KMS-11 (cell line): ENCODE data around the gene MYRIP.

Experiments
- H2AFZ ChIP-seq: fragments of 200-600 bp; sonication (generic); 2 replicates; pipeline ENCODE4 v1.6.1; 2016; ENCODE audit warnings: antibody characterized with exemption, mixed run types, low read depth
- H3K27ac ChIP-seq: fragments of 200-600 bp; sonication (generic); 2 replicates; pipeline ENCODE4 v1.6.1; 2016; ENCODE audit warnings: mild to moderate bottlenecking, mixed run types
- H3K27me3 ChIP-seq: fragments of 200-600 bp; sonication (generic); 2 replicates; pipeline ENCODE4 v1.6.1; 2017; ENCODE audit warnings: mild to moderate bottlenecking, low read depth, mixed run types, moderate library complexity; ENCODE audit not compliant: insufficient read depth
- H3K36me3 ChIP-seq: fragments of 200-600 bp; sonication (generic); 2 replicates; pipeline ENCODE4 v1.6.1; 2017; ENCODE audit warnings: mild to moderate bottlenecking, mixed run types; ENCODE audit not compliant: insufficient read depth
- H3K4me1 ChIP-seq: fragments of 200-600 bp; sonication (generic); 2 replicates; pipeline ENCODE4 v1.6.1; 2016; ENCODE audit warnings: mild to moderate bottlenecking, low read depth, mixed run types; ENCODE audit not compliant: poor library complexity, severe bottlenecking
- H3K4me2 ChIP-seq: fragments of 200-600 bp; sonication (generic); 2 replicates; pipeline ENCODE4 v1.7.0; 2016; ENCODE audit warnings: mild to moderate bottlenecking, mixed run types
- H3K4me3 ChIP-seq: fragments of 200-600 bp; sonication (generic); IDR thresholded peaks from 2 replicates; pipeline ENCODE4 v1.6.1; 2017; ENCODE audit warnings: low read depth, low read length, mixed read lengths; ENCODE audit not compliant: insufficient read depth
- H3K79me2 ChIP-seq: fragments of 200-600 bp; sonication (generic); 2 replicates; pipeline ENCODE4 v1.6.1; 2016; ENCODE audit warnings: low read depth, mixed run types; ENCODE audit not compliant: insufficient read depth
- H3K9ac ChIP-seq: fragments of 200-600 bp; sonication (generic); 2 replicates; pipeline ENCODE4 v1.6.1; 2016; ENCODE audit warnings: mild to moderate bottlenecking, mixed run types
- H4K20me1 ChIP-seq: fragments of 200-600 bp; sonication (generic); 2 replicates; pipeline ENCODE4 v1.6.1; 2016; ENCODE audit warnings: mild to moderate bottlenecking, mixed run types; ENCODE audit not compliant: insufficient read depth
- TF ChIP-seq, protein P1 (sequence below): fragments of 200-600 bp; sonication (generic); conservative IDR thresholded peaks from 2 replicates; pipeline ENCODE4 v1.6.1; 2017; ENCODE audit warnings: low read depth, mild to moderate bottlenecking, antibody characterized with exemption, low read length, moderate library complexity, mixed read lengths

Gene MYRIP

DNA sequence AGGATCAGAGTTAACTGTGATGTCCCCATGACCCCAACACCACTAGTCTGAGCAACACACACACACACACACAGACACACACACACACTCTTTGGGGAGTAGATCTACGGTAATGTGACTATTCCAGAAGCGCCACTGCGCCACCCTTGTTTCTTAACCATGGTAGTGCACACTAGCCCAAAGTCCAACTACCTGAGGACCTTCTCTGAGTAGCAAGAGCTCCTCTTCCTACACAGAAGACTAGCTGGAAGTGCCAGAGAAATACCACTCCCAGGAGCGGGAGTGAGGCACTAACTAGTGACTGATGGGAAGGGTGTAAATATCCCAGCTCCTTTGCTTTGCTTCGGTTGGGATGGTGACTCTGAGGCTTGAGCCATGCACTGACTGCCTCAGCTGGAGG, 404.1 kb downstream of the MYRIP start:
- TF ChIP-seq, protein P1, sequence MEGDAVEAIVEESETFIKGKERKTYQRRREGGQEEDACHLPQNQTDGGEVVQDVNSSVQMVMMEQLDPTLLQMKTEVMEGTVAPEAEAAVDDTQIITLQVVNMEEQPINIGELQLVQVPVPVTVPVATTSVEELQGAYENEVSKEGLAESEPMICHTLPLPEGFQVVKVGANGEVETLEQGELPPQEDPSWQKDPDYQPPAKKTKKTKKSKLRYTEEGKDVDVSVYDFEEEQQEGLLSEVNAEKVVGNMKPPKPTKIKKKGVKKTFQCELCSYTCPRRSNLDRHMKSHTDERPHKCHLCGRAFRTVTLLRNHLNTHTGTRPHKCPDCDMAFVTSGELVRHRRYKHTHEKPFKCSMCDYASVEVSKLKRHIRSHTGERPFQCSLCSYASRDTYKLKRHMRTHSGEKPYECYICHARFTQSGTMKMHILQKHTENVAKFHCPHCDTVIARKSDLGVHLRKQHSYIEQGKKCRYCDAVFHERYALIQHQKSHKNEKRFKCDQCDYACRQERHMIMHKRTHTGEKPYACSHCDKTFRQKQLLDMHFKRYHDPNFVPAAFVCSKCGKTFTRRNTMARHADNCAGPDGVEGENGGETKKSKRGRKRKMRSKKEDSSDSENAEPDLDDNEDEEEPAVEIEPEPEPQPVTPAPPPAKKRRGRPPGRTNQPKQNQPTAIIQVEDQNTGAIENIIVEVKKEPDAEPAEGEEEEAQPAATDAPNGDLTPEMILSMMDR, result no peak
- H2AFZ ChIP-seq, result no peak overlapping the region
- H3K79me2 ChIP-seq, result no peaks in the 10 kb centered on the region
- H3K27me3 ChIP-seq, result no peaks in the 10 kb centered on the region
- no peaks in the 10 kb centered on the region for H4K20me1 ChIP-seq
- H3K4me1 ChIP-seq, result no peaks in the 10 kb centered on the region
- H3K4me2 ChIP-seq, result no peak overlapping the region
- no peak overlapping the region for H3K9ac ChIP-seq
- no peak overlapping the region for H3K27ac ChIP-seq
- no peak overlapping the region for H3K4me3 ChIP-seq
- no peaks in the 10 kb centered on the region for H3K36me3 ChIP-seq

DNA sequence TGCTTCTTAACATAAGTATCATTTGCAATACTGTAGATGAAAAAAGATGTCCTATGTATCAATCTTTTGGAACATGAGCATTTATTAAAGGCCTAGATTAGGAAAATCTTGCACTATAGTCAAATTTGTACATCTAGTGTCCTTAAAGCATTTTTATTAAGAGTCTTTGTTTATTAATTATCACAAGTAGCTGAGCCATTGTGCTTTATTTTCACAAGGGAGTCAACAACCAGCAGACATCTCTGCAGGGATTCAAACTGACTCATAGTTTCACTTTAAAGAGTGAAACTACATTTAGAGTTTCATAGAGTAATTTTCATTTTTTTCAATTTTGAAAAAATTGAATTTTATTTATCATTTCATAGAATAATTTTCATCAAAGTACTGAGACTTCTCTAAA, 405.6 kb downstream of the MYRIP start:
- no peaks in the 10 kb centered on the region for H3K27me3 ChIP-seq
- no peaks in the 10 kb centered on the region for H3K4me1 ChIP-seq
- no peak overlapping the region for H2AFZ ChIP-seq
- TF ChIP-seq, protein P1, result no peak
- H4K20me1 ChIP-seq, result no peaks in the 10 kb centered on the region
- no peak overlapping the region for H3K27ac ChIP-seq
- no peak overlapping the region for H3K9ac ChIP-seq
- no peaks in the 10 kb centered on the region for H3K36me3 ChIP-seq
- no peaks in the 10 kb centered on the region for H3K79me2 ChIP-seq
- H3K4me3 ChIP-seq, result no peak overlapping the region
- H3K4me2 ChIP-seq, result no peak overlapping the region

DNA sequence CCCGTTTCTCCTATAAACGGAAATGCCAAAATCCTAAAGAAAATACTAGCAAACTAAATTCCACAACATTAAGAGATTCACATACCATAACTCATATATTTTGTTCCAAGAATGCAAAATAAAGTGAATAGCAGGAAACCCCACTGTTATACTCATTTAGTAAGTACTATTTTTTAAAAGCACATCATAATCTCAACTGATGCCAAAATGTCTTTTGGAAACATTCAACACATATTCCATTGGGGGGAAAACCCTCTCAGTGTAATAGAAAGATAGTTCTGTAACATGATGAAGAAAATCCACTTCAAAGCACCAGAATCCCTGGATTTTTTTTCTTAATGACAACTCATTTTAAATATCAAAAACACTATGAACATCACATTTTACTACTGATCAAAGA, 407.1 kb downstream of the MYRIP start:
- Histone ChIP-seq H3K4me2 (no peak overlapping the region), H3K4me1 (no peaks in the 10 kb centered on the region), H3K36me3 (no peaks in the 10 kb centered on the region), H3K27ac (no peak overlapping the region), H4K20me1 (no peaks in the 10 kb centered on the region), H3K4me3 (no peak overlapping the region), H2AFZ (no peak overlapping the region), H3K27me3 (no peaks in the 10 kb centered on the region), H3K9ac (no peak overlapping the region), H3K79me2 (no peaks in the 10 kb centered on the region)
- TF ChIP-seq, protein P1, result no peak

DNA sequence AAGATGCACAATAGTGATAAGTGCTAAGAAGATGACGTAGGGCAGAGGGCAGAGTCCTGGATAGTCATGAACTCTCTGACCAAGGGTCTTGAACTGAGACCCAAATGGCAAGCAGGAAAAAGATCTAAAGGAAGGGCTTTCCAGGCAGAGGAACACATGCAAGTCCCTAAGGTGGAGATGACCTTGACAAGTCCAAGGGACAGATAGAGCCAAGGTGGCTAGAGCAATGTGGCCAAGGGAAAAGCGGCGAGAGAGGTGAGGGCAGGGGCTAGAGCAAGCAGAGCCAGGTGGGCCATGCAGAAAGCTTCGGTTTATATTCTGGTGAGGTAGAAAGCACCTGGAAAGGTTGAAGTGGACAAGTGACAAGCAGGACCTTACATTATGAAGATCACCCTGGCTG, 414.4 kb downstream of the MYRIP start:
- Histone ChIP-seq H3K4me3 (no peak overlapping the region), H3K79me2 (no peaks in the 10 kb centered on the region), H3K4me1 (no peaks in the 10 kb centered on the region), H2AFZ (no peak overlapping the region), H3K27me3 (no peaks in the 10 kb centered on the region), H3K27ac (no peak overlapping the region), H3K9ac (no peak overlapping the region), H4K20me1 (no peaks in the 10 kb centered on the region), H3K36me3 (no peaks in the 10 kb centered on the region), H3K4me2 (no peak overlapping the region)
- TF ChIP-seq, protein P1, result no peak
